Effector memory CD4-positive, alpha-beta T cell (primary cell): ENCODE data around the gene CDC42SE2.
"Not testable (repeated sequence)": the region's sequence is repeated elsewhere in the genome, so short reads cannot be mapped to it uniquely, and the experiment has no call there.

Source experiments
- DNase-seq, 3 donors: peaks; one replicate each; pipeline ENCODE4 v3.0.0-alpha.2; 2020
- H3K27ac ChIP-seq: 2 replicates; pipeline ENCODE4 v1.7.0; 2013; ENCODE audit warnings: mild to moderate bottlenecking, low read length, moderate library complexity; ENCODE audit not compliant: insufficient read depth, poor library complexity, severe bottlenecking
- H3K27me3 ChIP-seq: replicated peaks from 2 replicates; pipeline ENCODE4 v1.7.0; 2013; ENCODE audit warnings: mild to moderate bottlenecking, low read length; ENCODE audit not compliant: insufficient read depth, control insufficient read depth, poor library complexity, severe bottlenecking
- H3K36me3 ChIP-seq: 2 replicates; pipeline ENCODE4 v1.7.0; 2013; ENCODE audit warnings: mild to moderate bottlenecking, low read length, moderate library complexity; ENCODE audit not compliant: control insufficient read depth, insufficient read depth
- H3K4me1 ChIP-seq: 2 replicates; pipeline ENCODE4 v1.7.0; 2013; ENCODE audit warnings: low read length, mild to moderate bottlenecking; ENCODE audit not compliant: control insufficient read depth, insufficient read depth, poor library complexity, severe bottlenecking
- H3K4me3 ChIP-seq: 2 replicates; pipeline ENCODE4 v1.7.0; 2013; ENCODE audit warnings: low read length, low read depth, mild to moderate bottlenecking; ENCODE audit not compliant: insufficient read depth, poor library complexity, severe bottlenecking
- H3K9me3 ChIP-seq: 2 replicates; pipeline ENCODE4 v1.7.0; 2013; ENCODE audit warnings: mild to moderate bottlenecking, low read length, moderate library complexity; ENCODE audit not compliant: control insufficient read depth

Gene CDC42SE2

GRCh38 chr5:131274326-131275063 is 10.6 kb downstream of the CDC42SE2 start:
- Histone ChIP-seq H3K4me3 (peak overlapping the region; percentile 33), H3K4me1 (peaks cover 22% of the 10 kb centered on the region), H3K36me3 (no peaks in the 10 kb centered on the region), H3K9me3 (no peaks in the 10 kb centered on the region), H3K27me3 (no peaks in the 10 kb centered on the region), H3K27ac (peak overlapping the region; percentile 49)
- no peak for DNase-seq

GRCh38 chr5:131276072-131276471 is 12.2 kb downstream of the CDC42SE2 start:
- no peak for DNase-seq
- Histone ChIP-seq H3K27me3 (no peaks in the 10 kb centered on the region), H3K36me3 (no peaks in the 10 kb centered on the region), H3K9me3 (no peaks in the 10 kb centered on the region), H3K4me1 (peaks cover 19% of the 10 kb centered on the region), H3K27ac (peak overlapping the region; percentile 23), H3K4me3 (no peak overlapping the region)

- Histone ChIP-seq H3K27ac (no peak overlapping the region), H3K4me1 (peaks cover 13% of the 10 kb centered on the region), H3K4me3 (no peak overlapping the region), H3K27me3 (no peaks in the 10 kb centered on the region), H3K9me3 (no peaks in the 10 kb centered on the region), H3K36me3 (no peaks in the 10 kb centered on the region)
- DNase-seq, result no peak
Observed at GRCh38 chr5:131277447-131277846, 13.6 kb downstream of the CDC42SE2 start.

- no peaks in the 10 kb centered on the region for H3K36me3 ChIP-seq
Observed at GRCh38 chr5:131277875-131278740, 14.3 kb downstream of the CDC42SE2 start.

GRCh38 chr5:131278741-131279124 is 14.9 kb downstream of the CDC42SE2 start:
- not testable (repeated sequence) for H3K36me3 ChIP-seq, H3K4me3 ChIP-seq, H3K27me3 ChIP-seq, DNase-seq, H3K9me3 ChIP-seq
- Histone ChIP-seq H3K4me1 (peaks cover 18% of the 10 kb centered on the region), H3K27ac (peak overlapping the region; percentile 2)

More at GRCh38 chr5:131277875-131278740, 14.3 kb downstream of the CDC42SE2 start:
- Histone ChIP-seq H3K9me3 (no peaks in the 10 kb centered on the region), H3K27ac (no peak overlapping the region), H3K27me3 (no peaks in the 10 kb centered on the region), H3K4me1 (peaks cover 13% of the 10 kb centered on the region), H3K4me3 (no peak overlapping the region)
- no peak for DNase-seq

- Histone ChIP-seq H3K36me3 (no peaks in the 10 kb centered on the region), H3K4me1 (peaks cover 21% of the 10 kb centered on the region), H3K4me3 (peak overlapping the region; percentile 3), H3K9me3 (no peaks in the 10 kb centered on the region), H3K27ac (peak overlapping the region; percentile 76), H3K27me3 (no peaks in the 10 kb centered on the region)
- no peak for DNase-seq
Observed at GRCh38 chr5:131279204-131279603, 15.4 kb downstream of the CDC42SE2 start.

- H3K4me1 ChIP-seq, result peaks cover 26% of the 10 kb centered on the region
- H3K27ac ChIP-seq, result peak overlapping the region; percentile 76
- no peak overlapping the region for H3K4me3 ChIP-seq
- H3K9me3 ChIP-seq, result no peaks in the 10 kb centered on the region
- no peak for DNase-seq
- H3K27me3 ChIP-seq, result no peaks in the 10 kb centered on the region
- no peaks in the 10 kb centered on the region for H3K36me3 ChIP-seq
Observed at GRCh38 chr5:131280417-131280816, 16.6 kb downstream of the CDC42SE2 start.

GRCh38 chr5:131281133-131281867 is 17.4 kb downstream of the CDC42SE2 start:
- Histone ChIP-seq H3K27me3 (no peaks in the 10 kb centered on the region), H3K4me1 (peaks cover 33% of the 10 kb centered on the region), H3K27ac (peak overlapping the region; percentile 76), H3K9me3 (no peaks in the 10 kb centered on the region), H3K4me3 (peak overlapping the region; percentile 43), H3K36me3 (no peaks in the 10 kb centered on the region)
- no peak for DNase-seq

- peaks cover 33% of the 10 kb centered on the region for H3K4me1 ChIP-seq
Observed at GRCh38 chr5:131281868-131282234, 18.0 kb downstream of the CDC42SE2 start.

More at GRCh38 chr5:131281868-131282234, 18.0 kb downstream of the CDC42SE2 start:
- Histone ChIP-seq H3K9me3 (no peaks in the 10 kb centered on the region), H3K36me3 (no peaks in the 10 kb centered on the region), H3K4me3 (peak overlapping the region; percentile 43), H3K27ac (peak overlapping the region; percentile 76), H3K27me3 (no peaks in the 10 kb centered on the region)
- DNase-seq, result no peak
